SH-SY5Y (cell line): Measurements from ENCODE around the gene PLCG2.

Source experiments
- GATA2 ChIP-seq: IDR thresholded peaks from 2 replicates; pipeline ENCODE4 v1.6.1; 2011; ENCODE audit warnings: mild to moderate bottlenecking, low read depth, low read length
- GATA3 ChIP-seq: IDR thresholded peaks from 2 replicates; pipeline ENCODE4 v1.6.1; 2011; ENCODE audit warnings: low read depth, mild to moderate bottlenecking, low read length, moderate library complexity

DNA sequence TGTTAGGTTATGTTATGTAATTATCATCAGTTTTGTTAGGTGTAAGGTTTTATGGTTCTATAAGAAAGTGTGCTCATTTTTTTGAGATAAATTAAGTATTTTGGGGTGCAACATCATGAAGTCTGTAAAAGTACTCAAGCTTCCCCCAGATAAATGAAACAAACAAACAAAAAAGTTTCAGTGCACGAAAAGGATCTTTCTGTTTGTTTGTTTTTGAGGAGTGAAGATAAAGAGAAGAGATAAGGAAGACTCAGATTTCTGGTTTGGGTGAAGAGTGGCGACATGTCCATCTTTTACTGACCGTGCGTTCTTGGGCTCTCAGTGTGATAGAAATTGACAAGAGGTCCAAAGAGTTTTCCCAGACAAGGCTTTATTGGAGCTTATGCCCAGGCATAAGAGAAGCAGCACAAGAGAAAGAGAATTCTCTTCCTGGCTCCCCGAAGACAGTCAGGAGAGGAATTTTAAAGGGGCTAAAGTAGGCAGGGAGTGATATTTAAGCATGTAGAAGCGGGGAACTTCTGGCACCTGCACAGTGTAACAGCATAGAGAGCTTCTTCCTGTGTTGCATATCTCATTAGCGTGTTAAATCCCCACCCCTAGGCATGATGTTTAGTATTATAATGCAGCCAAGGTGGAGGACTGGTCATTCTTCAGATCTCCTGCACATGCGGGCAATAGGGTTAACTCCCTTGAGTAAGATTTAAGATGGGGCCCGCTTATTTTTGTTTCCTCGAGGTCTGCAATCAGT, 71.3 kb downstream of the PLCG2 start:
- TF ChIP-seq GATA2 = no peak
- no peak for TF ChIP-seq GATA3
